ENCODE measurements around the gene SMPDL3B. TPM values are rescaled to one million over a fixed set of nuclear protein-coding genes. Genes with fewer than 3 reads are reported as not detected.
"Not testable (repeated sequence)": the region's sequence is repeated elsewhere in the genome, so short reads cannot be mapped to it uniquely, and the experiment has no call there.

The SMPDL3B gene
- total RNA-seq, 4 donors from 2014 or later: 0.31 to 1.1 TPM; not detected in 2

- no peak for ATAC-seq
- Histone ChIP-seq H3K27ac (no peak overlapping the region), H3K9me3 (no peaks in the 10 kb centered on the region), H3K4me3 (no peak overlapping the region), H3K27me3 (no peaks in the 10 kb centered on the region), H3K4me1 (no peaks in the 10 kb centered on the region), H3K36me3 (peaks cover 0 to 95% of the 10 kb centered on the region in 2 donors)
- 83 to 100% methylated on average over 1 of the region's 1 CpG for WGBS, 2 donors (ENCODE audit: low coverage in 1 of 2)
- no peak for TF ChIP-seq EP300 (IDR thresholded peaks at IDR 0.05)
- TF ChIP-seq POLR2A (IDR thresholded peaks at IDR 0.05): no peak
- TF ChIP-seq CTCF (IDR thresholded peaks at IDR 0.05): no peak
- TF ChIP-seq POLR2AphosphoS5 (IDR thresholded peaks at IDR 0.05): no peak
These were observed 64.3 kb downstream of the SMPDL3B start for GRCh38 chr1:27999055-27999454.

GRCh38 chr1:28002600-28002999 is 67.8 kb downstream of the SMPDL3B start:
- Histone ChIP-seq H3K36me3 (peaks cover 0 to 88% of the 10 kb centered on the region in 2 donors), H3K4me3 (no peak overlapping the region), H3K27ac (no peak overlapping the region), H3K27me3 (no peaks in the 10 kb centered on the region), H3K4me1 (no peaks in the 10 kb centered on the region), H3K9me3 (no peaks in the 10 kb centered on the region)
- TF ChIP-seq POLR2AphosphoS5 (IDR thresholded peaks at IDR 0.05) (no peak), CTCF (IDR thresholded peaks at IDR 0.05) (no peak), EP300 (IDR thresholded peaks at IDR 0.05) (no peak), POLR2A (IDR thresholded peaks at IDR 0.05) (no peak)
- ATAC-seq: no peak
- 86 to 97% methylated on average over 4 to 5 of the region's 10 CpGs for WGBS, 2 donors (ENCODE audit: low coverage in 1 of 2)

GRCh38 chr1:28003117-28003516 is 68.3 kb downstream of the SMPDL3B start:
- H3K9me3 ChIP-seq, H3K4me3 ChIP-seq, H3K4me1 ChIP-seq, H3K27me3 ChIP-seq, ATAC-seq, H3K27ac ChIP-seq: not testable (repeated sequence)
- 96% methylated on average over 5 of the region's 8 CpGs; no CpG with 5 or more reads in 1 of the 2 donors for WGBS, 2 donors (ENCODE audit: low coverage in 1 of 2)
- peaks cover 0 to 83% of the 10 kb centered on the region in 2 donors for H3K36me3 ChIP-seq

Other genes starting within 250 kb of the SMPDL3B start
- 10 to 100 TPM; 12.5 to 24.2 (median 16.6) TPM for gene FAM76A, start 209.0 kb upstream of the SMPDL3B start, total RNA-seq
- 10 to 100 TPM; 50.6 to 76.9 (median 68.3) TPM for gene STX12, start 161.8 kb upstream of the SMPDL3B start, total RNA-seq
- 10 to 100 TPM; 38.6 to 55.1 (median 41.0) TPM for gene PPP1R8, start 104.2 kb upstream of the SMPDL3B start, total RNA-seq
- 10 to 100 TPM in 3 of 4 donors, 1 to 10 TPM in 1; 5.6 to 23.8 (median 17.7) TPM for gene THEMIS2, start 62.5 kb upstream of the SMPDL3B start, total RNA-seq
- 10 to 100 TPM; 21.3 to 26.5 (median 22.0) TPM for gene RPA2, start 20.4 kb upstream of the SMPDL3B start, total RNA-seq
- 1 to 10 TPM; 3.7 to 8.9 (median 5.1) TPM for gene XKR8, start 25.0 kb downstream of the SMPDL3B start, total RNA-seq
- gene EYA3, start 153.6 kb downstream of the SMPDL3B start, total RNA-seq: 10 to 100 TPM in 1 of 4 donors, 1 to 10 TPM in 3; 8.4 to 14.5 (median 9.6) TPM
- gene PTAFR, start 241.7 kb downstream of the SMPDL3B start, total RNA-seq: 1 to 10 TPM; 3.3 to 8.8 (median 4.9) TPM

All from gastroesophageal sphincter (tissue), 4 donors.